Kidney epithelial cell (primary cell): ENCODE results near the gene SIK3. TPM values are rescaled to one million over a fixed set of nuclear protein-coding genes. Genes with fewer than 3 reads are reported as not detected.
"Not testable (repeated sequence)": the region's sequence is repeated elsewhere in the genome, so short reads cannot be mapped to it uniquely, and the experiment has no call there.

Experiments
- DNase-seq: peaks from one replicate; pipeline ENCODE4 v3.0.0-alpha.2; 2010; ENCODE audit warnings: low read depth
- H3K27me3 ChIP-seq: 2 replicates; pipeline ENCODE4 v1.6.0; 2011; ENCODE audit warnings: low read length; ENCODE audit not compliant: control insufficient read depth, insufficient read depth
- H3K36me3 ChIP-seq: 2 replicates; pipeline ENCODE4 v1.5.1; 2011; ENCODE audit warnings: low read length; ENCODE audit not compliant: control insufficient read depth, insufficient read depth
- H3K4me3 ChIP-seq: 2 replicates; pipeline ENCODE4 v1.5.1; 2011; ENCODE audit warnings: low read depth, mild to moderate bottlenecking, control low read depth, low read length
- CTCF ChIP-seq: IDR thresholded peaks from 2 replicates; pipeline ENCODE4 v1.5.1; 2011; ENCODE audit warnings: mild to moderate bottlenecking, moderate library complexity, low read length, control low read depth, inconsistent platforms; ENCODE audit not compliant: insufficient read depth, poor library complexity, severe bottlenecking
- total RNA-seq: library from RNA; depleted of rRNA; stranded (reverse); fragments of >200 nt; gene quantifications from 2 replicates; pipeline ENCODE4 v1.2.3, GENCODE V29; 2015

The SIK3 gene
- total RNA-seq, 1 donor from 2014 or later, result 12.9 TPM

- H3K36me3 ChIP-seq, result no peaks in the 10 kb centered on the region
- DNase-seq, result no peak
- no peaks in the 10 kb centered on the region for H3K27me3 ChIP-seq
- no peak overlapping the region for H3K4me3 ChIP-seq
- TF ChIP-seq CTCF, result no peak
Measured at GRCh38 chr11:117026593-117027330, 71.5 kb downstream of the SIK3 start.

- not testable (repeated sequence) for DNase-seq, H3K4me3 ChIP-seq, H3K36me3 ChIP-seq, H3K27me3 ChIP-seq
Measured at GRCh38 chr11:117023707-117024106, 74.5 kb downstream of the SIK3 start.

- no peak overlapping the region for H3K4me3 ChIP-seq
- TF ChIP-seq CTCF, result no peak
Measured at GRCh38 chr11:117023178-117023577, 75.0 kb downstream of the SIK3 start.

GRCh38 chr11:117022526-117022925 lies 75.7 kb downstream of the SIK3 start:
- Histone ChIP-seq H3K4me3 (no peak overlapping the region), H3K36me3 (no peaks in the 10 kb centered on the region), H3K27me3 (no peaks in the 10 kb centered on the region)
- no peak for TF ChIP-seq CTCF
- DNase-seq, result no peak

More at GRCh38 chr11:117023178-117023577, 75.0 kb downstream of the SIK3 start:
- no peaks in the 10 kb centered on the region for H3K27me3 ChIP-seq
- DNase-seq, result no peak
- no peaks in the 10 kb centered on the region for H3K36me3 ChIP-seq

- no peak for DNase-seq
- Histone ChIP-seq H3K36me3 (no peaks in the 10 kb centered on the region), H3K4me3 (no peak overlapping the region), H3K27me3 (no peaks in the 10 kb centered on the region)
- no peak for TF ChIP-seq CTCF
Measured at GRCh38 chr11:117020869-117021564, 77.2 kb downstream of the SIK3 start.

GRCh38 chr11:117020287-117020686 lies 77.9 kb downstream of the SIK3 start:
- DNase-seq, result no peak
- no peak for TF ChIP-seq CTCF
- no peaks in the 10 kb centered on the region for H3K27me3 ChIP-seq
- no peaks in the 10 kb centered on the region for H3K36me3 ChIP-seq
- no peak overlapping the region for H3K4me3 ChIP-seq
